Frontal cortex (tissue), 4 donors: ENCODE results near the gene CNKSR2. TPM values are rescaled to one million over a fixed set of nuclear protein-coding genes. Genes with fewer than 3 reads are reported as not detected.

ENCODE experiments used
- DNase-seq, 2 donors: peaks; one replicate each; pipeline ENCODE4 v3.0.0; 2012; ENCODE audit warnings: low spot score in 2 of 2
- FAIRE-seq: peaks from 2 replicates; lab custom pipeline; 2012; peaks lifted over from hg19 to GRCh38; lab: Jason Lieb, UNC
- total RNA-seq: library from RNA; depleted of rRNA; stranded (reverse); fragments of >200 nt; gene quantifications from one replicate; pipeline ENCODE4 v1.2.3, GENCODE V29; 2014
- donor health status: control.
- donor health status: control.
- donor health status: control.

The CNKSR2 gene
- total RNA-seq, 1 donor from 2014 or later, result 173 TPM

DNA sequence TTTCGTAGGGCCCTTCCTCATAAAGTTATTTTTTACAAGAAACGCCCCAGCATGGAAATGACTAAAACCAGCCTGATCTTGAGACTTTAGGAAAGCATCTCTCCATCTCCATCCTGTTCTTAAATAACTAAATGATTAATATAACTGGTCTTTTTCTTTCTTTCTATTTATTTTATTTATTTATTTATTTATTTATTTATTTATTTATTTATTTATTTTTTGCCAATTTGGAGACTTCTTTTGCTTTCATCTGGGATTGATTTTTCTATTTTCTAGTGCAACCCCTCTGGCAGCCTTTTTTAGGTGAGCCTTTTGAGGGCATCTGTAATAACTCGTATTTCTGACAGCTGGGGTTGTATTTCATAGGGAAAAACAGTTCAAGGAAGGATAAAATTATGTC is 285.1 kb downstream of the CNKSR2 start:
- FAIRE-seq (no peak), DNase-seq (no peak)

DNA sequence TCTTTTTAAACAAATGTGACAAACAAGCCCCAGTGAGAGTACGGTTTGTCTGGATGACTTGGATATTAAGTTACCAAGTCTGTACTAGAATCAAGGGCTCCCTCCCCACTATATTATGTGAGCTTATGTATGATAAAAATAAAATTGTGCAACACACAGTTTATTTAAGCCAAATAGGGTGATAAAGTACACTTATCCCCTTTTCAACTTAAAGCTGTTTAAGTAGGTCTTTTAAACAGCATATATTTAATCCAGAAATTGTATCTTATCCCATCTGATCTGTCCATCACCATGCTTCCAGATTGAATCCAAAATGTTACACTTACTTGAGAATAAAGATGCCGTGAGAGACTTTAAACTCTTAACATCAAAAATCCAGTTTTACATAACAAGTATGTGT is 285.9 kb downstream of the CNKSR2 start:
- DNase-seq, result no peak
- no peak for FAIRE-seq

DNA sequence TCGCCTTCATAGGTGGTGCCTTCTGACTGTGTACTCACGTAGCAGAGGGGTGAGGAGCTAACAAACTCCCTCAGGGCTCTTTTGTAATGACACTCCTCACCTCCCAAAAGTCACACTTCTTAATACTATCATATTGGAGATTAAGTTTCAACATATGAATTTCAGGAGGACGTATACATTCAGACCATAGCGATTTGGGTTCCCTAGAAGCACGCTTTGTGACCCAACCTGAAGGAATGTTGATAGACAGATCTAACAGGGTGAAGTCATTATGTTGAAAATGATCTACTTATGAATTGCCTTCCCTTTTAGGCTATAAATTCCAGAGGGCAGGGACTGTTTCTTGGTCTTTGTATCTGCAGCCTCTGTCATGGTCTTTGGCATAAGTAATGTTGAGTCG is 287.1 kb downstream of the CNKSR2 start:
- FAIRE-seq (no peak), DNase-seq (no peak)

DNA sequence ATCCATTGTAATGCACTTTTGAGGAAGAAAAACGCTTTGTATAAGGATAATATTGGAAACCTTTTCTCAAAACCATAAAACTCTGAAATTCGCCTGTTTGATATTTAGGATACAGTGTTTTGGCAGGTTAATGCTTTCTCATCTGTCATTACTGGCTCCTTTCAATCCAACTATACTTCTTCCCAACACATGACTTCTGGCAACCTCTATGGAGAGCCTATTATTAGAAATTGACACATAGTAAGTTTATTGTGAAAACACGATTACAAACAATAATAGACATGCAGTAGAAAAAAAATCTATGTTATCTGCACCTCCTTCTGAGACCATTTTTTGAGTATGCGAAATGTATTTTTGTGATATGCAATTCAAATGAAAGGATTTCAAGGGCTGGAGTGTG is 288.5 kb downstream of the CNKSR2 start:
- no peak for DNase-seq
- FAIRE-seq, result no peak

DNA sequence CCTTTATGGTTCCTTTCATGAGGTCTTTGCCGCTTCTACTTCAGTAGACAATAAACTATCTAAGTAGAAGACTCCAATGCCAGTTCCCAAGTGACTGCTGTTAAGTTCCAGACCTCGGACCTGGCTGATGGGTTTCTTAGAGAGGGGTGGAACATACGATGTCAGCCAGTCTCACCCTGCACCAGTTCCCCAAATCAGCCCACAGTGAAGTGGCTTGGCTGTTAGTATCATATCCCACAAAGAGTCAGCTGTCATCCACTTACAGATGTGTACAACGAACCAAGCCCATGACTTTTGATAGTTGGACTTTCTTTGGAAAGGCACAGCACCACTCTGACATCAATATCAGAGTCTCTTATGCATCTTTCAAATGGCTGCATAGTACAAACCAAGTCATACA is 292.0 kb downstream of the CNKSR2 start:
- no peak for FAIRE-seq
- DNase-seq, result no peak

DNA sequence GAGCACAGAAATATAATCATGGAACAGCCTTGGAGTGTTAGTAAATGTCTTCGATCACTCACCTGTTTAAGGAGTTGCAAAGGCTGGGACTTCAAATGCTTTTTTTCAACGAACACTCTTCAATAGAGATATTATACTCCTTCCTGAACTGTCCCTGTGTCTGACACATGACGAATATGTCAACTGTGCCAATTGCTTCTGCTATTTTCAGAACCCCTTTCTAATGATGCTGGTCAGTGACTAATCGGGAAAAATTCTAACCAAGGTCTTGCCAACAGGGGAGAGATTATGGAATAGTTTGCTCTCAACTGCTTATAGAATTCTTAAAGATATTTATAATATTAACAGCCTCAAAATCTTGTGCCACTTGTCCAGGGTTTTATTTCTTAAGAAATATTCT is 292.5 kb downstream of the CNKSR2 start:
- FAIRE-seq, result no peak
- no peak for DNase-seq

DNA sequence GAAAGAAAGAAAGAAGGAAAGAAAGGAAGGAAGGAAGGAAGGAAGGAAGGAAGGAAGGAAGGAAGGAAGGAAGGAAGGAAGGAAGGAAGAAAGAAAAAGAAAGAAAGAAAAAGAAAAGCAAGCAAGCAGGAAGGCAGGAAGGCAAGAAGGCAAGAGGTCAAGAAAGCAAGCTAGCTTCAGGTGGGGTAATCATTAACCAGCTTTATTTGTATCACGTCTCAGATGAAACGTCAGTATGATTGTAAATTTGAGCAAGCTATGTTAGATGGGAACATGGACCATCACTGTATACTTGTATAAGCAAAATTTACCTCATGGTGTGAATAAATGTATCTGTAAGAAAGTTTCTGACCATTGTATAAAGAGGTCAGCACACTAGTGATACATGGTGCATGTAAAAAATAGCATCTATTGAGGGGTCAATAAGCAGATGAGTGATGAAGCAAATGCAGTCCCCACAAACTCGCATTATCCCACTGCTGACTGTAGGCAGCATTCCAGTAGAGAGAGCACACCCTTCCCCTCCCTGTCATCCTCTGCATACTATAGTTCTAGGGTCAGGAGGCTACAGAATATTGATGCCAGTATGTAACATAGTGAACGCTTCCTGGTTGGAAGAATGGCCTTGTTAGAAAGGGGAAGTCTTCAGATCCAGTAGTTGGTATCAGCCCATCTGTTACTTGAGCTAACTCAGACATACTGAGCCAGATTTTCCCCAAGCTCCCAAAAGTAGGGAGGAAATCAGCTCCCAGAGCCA is 300.4 kb downstream of the CNKSR2 start:
- FAIRE-seq (no peak), DNase-seq (no peak)

DNA sequence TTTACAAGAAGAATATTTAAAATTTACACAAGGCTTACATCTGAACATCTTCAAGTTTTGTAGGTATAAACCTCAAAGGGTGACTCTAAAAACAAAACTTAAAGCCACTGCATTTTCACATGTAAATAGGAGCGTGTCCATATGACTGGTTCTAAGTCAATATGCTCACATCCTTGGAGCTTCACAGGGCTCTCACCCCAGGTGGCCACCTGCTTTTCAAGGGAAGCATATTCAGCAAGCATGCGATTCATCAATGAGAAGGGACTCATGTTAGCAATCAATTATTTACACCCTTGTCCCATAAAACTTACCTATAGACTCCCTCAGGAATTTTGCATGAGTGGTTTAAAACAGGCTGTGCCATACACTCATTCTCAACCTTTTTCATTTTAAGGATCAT is 301.7 kb downstream of the CNKSR2 start:
- no peak for FAIRE-seq
- DNase-seq, result no peak

DNA sequence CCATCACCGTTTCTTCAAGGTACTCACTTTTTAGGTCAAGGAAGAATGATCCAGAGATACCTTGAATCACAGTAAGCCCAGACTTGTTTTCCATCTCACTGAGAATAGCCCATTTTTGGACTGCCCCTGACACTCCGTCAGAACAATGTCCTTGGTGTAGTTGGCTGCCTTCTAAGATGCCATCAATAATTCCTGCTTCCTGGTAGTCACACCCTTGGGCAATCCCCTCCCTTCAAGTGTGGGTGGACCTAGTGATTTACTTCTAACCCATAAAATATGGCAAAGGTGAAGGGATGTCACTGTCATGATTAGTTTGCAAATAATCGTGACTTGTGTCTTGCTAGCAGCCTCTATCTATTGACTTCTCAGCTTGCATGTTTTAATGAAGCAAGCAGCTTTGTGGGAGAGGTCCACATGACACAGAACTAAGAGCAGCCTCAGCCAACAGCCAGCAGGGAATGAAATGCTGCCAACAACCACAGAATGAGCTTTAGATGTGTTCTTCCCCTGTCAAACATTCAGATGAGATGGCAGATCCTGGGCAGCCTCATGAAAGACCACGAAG is 303.9 kb downstream of the CNKSR2 start:
- DNase-seq (no peak), FAIRE-seq (no peak)

DNA sequence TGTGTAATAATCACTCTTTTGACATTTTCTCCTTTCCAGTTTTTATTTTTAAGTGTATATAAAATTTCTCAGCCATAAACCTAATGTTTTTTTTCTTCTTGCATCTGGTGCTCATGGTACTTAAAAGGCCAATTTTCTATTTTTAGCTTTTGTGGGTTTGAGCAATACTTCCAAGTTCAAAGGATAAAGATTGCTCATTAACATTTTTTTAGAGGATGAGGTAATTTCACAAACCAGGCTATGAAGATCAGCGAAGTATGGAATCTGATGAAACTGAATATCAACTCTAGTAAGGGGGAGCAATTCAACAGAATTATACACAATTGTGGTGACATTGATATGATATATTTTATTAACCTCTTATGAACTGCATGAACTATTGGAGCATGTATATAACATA is 309.7 kb downstream of the CNKSR2 start:
- DNase-seq, result no peak
- no peak for FAIRE-seq

DNA sequence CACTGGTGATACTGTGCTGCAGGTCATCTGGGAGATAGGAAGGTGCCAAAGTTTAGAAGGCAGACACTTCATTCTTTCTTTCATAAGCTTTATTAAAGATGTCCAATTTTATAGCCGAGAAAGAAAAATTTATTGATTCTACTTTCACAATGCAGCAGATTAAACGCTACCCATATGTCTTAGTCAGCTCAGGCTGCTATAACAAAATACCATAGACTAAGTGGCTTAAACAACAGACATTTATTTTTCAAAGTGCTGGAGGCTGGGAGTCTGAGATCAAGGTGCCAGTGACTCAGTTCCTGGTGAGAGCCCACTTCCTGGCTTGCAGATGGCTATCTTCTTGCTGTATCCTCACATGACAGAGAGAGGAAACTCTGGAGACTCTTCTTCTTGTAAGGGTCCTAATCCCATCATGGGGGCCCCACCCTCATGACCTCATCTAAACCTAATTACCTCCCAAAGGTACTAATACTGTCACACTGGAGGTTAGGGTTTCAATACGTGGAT is 317.3 kb downstream of the CNKSR2 start:
- no peak for FAIRE-seq
- no peak for DNase-seq

DNA sequence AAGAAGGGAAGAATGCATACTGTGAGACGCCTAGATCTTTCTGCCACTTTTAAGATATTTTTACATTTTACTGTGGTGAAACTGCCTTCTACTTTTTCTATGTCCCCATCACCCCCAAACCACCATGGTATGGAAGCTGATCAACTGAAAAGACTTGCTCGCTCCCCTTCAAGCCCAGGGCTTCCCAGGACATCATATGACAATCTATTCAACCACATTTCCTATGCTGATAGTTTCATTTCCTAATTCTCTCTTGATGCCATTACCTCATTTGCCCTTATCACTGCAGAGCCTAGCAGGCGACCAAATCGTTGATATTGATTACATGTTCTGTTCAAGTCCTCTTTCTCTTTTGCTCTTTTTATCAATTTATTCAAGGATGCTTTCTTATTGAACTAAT is 324.1 kb downstream of the CNKSR2 start:
- FAIRE-seq (no peak), DNase-seq (no peak)

DNA sequence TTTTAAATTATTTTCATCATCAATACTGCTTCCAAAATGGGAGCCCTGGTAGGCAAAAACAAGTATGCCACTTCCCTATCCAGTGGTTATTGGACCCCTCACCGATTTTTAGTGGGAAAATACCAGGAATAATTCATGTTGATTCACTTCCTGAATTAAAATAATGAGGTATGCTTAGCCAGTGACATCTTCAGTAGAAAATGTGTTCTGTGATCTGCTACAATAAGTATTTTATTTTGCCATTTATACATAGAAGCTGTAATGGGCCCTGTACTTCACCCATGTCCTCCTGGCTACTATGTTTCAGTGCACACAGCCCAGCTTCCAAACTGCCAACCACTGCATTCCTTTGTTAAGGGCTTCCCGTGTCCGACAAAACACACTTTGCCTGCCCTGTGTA is 324.9 kb downstream of the CNKSR2 start:
- DNase-seq, result no peak
- no peak for FAIRE-seq

DNA sequence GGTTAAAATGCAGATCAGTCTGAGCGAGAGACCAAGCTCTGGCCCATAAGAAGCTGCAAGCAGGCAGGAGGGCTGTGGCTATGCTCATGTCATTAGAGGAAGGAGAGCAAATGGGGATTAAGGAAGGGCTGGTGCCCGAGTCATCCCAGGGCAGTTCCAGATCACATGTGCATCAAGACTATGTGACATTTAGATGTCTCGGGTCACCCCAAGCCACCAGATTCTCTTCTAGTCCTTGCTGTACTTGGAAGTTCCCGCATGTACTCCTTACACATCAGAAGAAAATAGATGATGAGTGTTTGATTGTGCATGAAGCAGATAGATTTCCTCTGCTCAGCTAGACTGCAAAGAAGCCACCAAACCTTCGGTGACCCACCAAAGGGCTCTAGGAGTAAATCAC is 326.1 kb downstream of the CNKSR2 start:
- FAIRE-seq, result no peak

DNA sequence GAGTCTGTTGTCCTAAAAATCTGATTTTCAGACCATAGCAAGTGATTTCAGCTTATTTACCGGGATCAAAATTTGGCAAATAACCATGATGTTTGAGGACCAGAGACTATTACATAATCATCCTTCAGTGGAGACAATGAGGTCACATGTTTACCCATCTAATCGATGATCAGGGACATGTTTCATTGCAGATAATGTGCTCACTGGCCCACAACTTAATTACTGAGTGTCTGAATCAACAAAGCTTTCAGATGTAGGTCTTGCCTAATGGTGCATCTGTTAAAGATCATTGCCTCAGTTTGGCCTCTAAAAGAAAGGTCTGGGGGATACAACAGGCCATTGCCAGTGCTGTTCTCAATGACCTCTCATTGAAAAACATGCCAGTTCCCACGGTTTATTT is 326.7 kb downstream of the CNKSR2 start:
- no peak for FAIRE-seq
- no peak for DNase-seq

More for the DNA sequence above, 326.1 kb downstream of the CNKSR2 start:
- no peak for DNase-seq

DNA sequence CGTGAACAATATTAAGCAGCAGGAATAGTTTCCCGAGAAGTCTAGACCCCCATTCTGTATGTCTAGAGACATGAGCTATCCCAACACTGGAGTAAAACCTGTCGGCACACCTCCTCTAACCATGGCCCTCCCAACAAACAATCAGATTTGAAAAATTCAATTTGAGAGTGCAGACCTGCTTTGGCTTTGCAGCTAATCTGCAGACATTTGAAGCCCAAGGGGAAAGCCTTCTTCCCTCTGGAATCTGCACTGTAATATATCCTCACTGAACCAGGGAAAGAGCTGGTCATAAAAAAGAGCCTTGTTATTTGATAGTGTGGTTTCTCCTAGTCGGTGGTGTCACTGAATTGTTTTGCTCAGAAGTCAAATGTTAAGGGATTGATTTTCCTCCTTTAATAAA is 328.5 kb downstream of the CNKSR2 start:
- no peak for DNase-seq
- no peak for FAIRE-seq
